AML-193 (cell line): ENCODE measurements around the gene SLIT3.

ENCODE experiments used
- DNase-seq, 2 experiments: peaks; one replicate each; lab custom pipeline; 2025; lab: John Stamatoyannopoulos, UW

Gene SLIT3

GRCh38 chr5:169080448-169080911, 220.5 kb downstream of the SLIT3 start:
- no peak for DNase-seq

- no peak for DNase-seq
Observed at GRCh38 chr5:169079697-169080096, 221.2 kb downstream of the SLIT3 start.

GRCh38 chr5:169074839-169075238, 226.1 kb downstream of the SLIT3 start:
- no peak for DNase-seq

GRCh38 chr5:169072233-169072632, 228.7 kb downstream of the SLIT3 start:
- DNase-seq, result no peak

GRCh38 chr5:169070413-169070812, 230.5 kb downstream of the SLIT3 start:
- DNase-seq, result no peak

- DNase-seq, result no peak
Observed at GRCh38 chr5:169067751-169068173, 233.2 kb downstream of the SLIT3 start.

- DNase-seq, result no peak
Observed at GRCh38 chr5:169065400-169065799, 235.5 kb downstream of the SLIT3 start.

GRCh38 chr5:169064093-169064492, 236.8 kb downstream of the SLIT3 start:
- no peak for DNase-seq

GRCh38 chr5:169063316-169063953, 237.5 kb downstream of the SLIT3 start:
- DNase-seq, result no peak

- DNase-seq, result no peak
Observed at GRCh38 chr5:169062690-169063089, 238.2 kb downstream of the SLIT3 start.

GRCh38 chr5:169054506-169054905, 246.4 kb downstream of the SLIT3 start:
- DNase-seq, result no peak

GRCh38 chr5:169052207-169052606, 248.7 kb downstream of the SLIT3 start:
- no peak for DNase-seq

- DNase-seq, result no peak
Observed at GRCh38 chr5:169051351-169051750, 249.6 kb downstream of the SLIT3 start.

GRCh38 chr5:169050636-169051035, 250.3 kb downstream of the SLIT3 start:
- DNase-seq, result no peak

GRCh38 chr5:169050146-169050571, 250.8 kb downstream of the SLIT3 start:
- no peak for DNase-seq

- no peak for DNase-seq
Observed at GRCh38 chr5:169049712-169050111, 251.2 kb downstream of the SLIT3 start.

- no peak for DNase-seq
Observed at GRCh38 chr5:169048181-169049125, 252.5 kb downstream of the SLIT3 start.

- no peak for DNase-seq
Observed at GRCh38 chr5:169044962-169045361, 256.0 kb downstream of the SLIT3 start.

- DNase-seq, result no peak
Observed at GRCh38 chr5:169041180-169041579, 259.8 kb downstream of the SLIT3 start.

- no peak for DNase-seq
Observed at GRCh38 chr5:169039592-169039991, 261.3 kb downstream of the SLIT3 start.

- DNase-seq, result no peak
Observed at GRCh38 chr5:169037466-169037865, 263.5 kb downstream of the SLIT3 start.

GRCh38 chr5:169036079-169036805, 264.7 kb downstream of the SLIT3 start:
- no peak for DNase-seq
